Measurements from ENCODE around the gene TTLL3. TPM values are rescaled to one million over a fixed set of nuclear protein-coding genes. Genes with fewer than 3 reads are reported as not detected.

The TTLL3 gene
- polyA plus RNA-seq, 3 donors = 1.1 to 196 (median 1.8) TPM

GRCh38 chr3:9834520-9835380 is 24.7 kb downstream of the TTLL3 start:
- TF ChIP-seq CTCF (IDR thresholded peaks at IDR 0.05) = no peak
- H3K79me2 ChIP-seq (ENCODE audit: insufficient read depth, low read length) = no peaks in the 10 kb centered on the region
- peaks cover 55 to 76% of the 10 kb centered on the region in 2 donors for H3K36me3 Mint-ChIP-seq
- H3K4me3 Mint-ChIP-seq = no peak overlapping the region
- H4K20me1 ChIP-seq (ENCODE audit: insufficient read depth, low read length) = no peaks in the 10 kb centered on the region
- no peak overlapping the region for H3K27ac ChIP-seq (ENCODE audit: low read depth in 1 of 2, low read length in 2 of 2)
- H3K9ac ChIP-seq (ENCODE audit: insufficient read depth, low read length, poor library complexity, severe bottlenecking) = no peak overlapping the region
- H3K4me1 ChIP-seq (ENCODE audit: control insufficient read depth in 1 of 2, insufficient read depth in 2 of 2, low read length in 2 of 2) = peaks cover 11 to 14% of the 10 kb centered on the region in 2 donors
- peak overlapping the region in 5 of 7 donors; percentile 11 to 64 (median 56) for H3K27ac Mint-ChIP-seq
- no peak overlapping the region for H2AFZ ChIP-seq (ENCODE audit: insufficient read depth, low read depth, low read length, poor library complexity, severe bottlenecking)
- H3K4me1 Mint-ChIP-seq = peaks cover 13% of the 10 kb centered on the region
- no peak overlapping the region for H3K4me2 ChIP-seq (replicated peaks; ENCODE audit: extremely low read depth, low read length, poor library complexity, severe bottlenecking)
- intact Hi-C loops (cut with micrococcal nuclease) = no loop called here
- WGBS (ENCODE audit: insufficient coverage) = 94% methylated on average over 15 of the region's 18 CpGs
- H3K9me3 Mint-ChIP-seq = no peaks in the 10 kb centered on the region
- no peaks in the 10 kb centered on the region for H3K9me3 ChIP-seq (replicated peaks in 1 of 2; ENCODE audit: control insufficient read depth in 1 of 2, insufficient read depth in 1 of 2, low read length in 2 of 2)
- no peaks in the 10 kb centered on the region for H3K27me3 ChIP-seq (ENCODE audit: control insufficient read depth in 2 of 2, insufficient read depth in 2 of 2, low read length in 2 of 2)
- H3K4me3 ChIP-seq (replicated peaks in 1 of 3; ENCODE audit: low read depth in 2 of 3, low read length in 3 of 3) = no peak overlapping the region
- no peak for DNase-seq
- peaks cover 43 to 63% of the 10 kb centered on the region in 2 donors for H3K36me3 ChIP-seq (replicated peaks in 1 of 2; ENCODE audit: control insufficient read depth in 1 of 2, insufficient read depth in 2 of 2, low read length in 2 of 2)
- H3K27me3 Mint-ChIP-seq (ENCODE audit: low read depth in 3 of 3) = peaks cover 0 to 4% (median 2%) of the 10 kb centered on the region in 3 donors

- Histone ChIP-seq H3K4me1 (ENCODE audit: control insufficient read depth in 1 of 2, insufficient read depth in 2 of 2, low read length in 2 of 2) (peaks cover 17% of the 10 kb centered on the region in 2 donors), H3K9me3 (replicated peaks in 1 of 2; ENCODE audit: control insufficient read depth in 1 of 2, insufficient read depth in 1 of 2, low read length in 2 of 2) (no peaks in the 10 kb centered on the region), H3K4me3 (replicated peaks in 1 of 3; ENCODE audit: low read depth in 2 of 3, low read length in 3 of 3) (no peak overlapping the region), H3K27ac (ENCODE audit: low read depth in 1 of 2, low read length in 2 of 2) (peak overlapping the region in 1 of 2 donors; percentile 42), H3K4me2 (replicated peaks; ENCODE audit: extremely low read depth, low read length, poor library complexity, severe bottlenecking) (no peak overlapping the region), H3K9ac (ENCODE audit: insufficient read depth, low read length, poor library complexity, severe bottlenecking) (no peak overlapping the region), H2AFZ (ENCODE audit: insufficient read depth, low read depth, low read length, poor library complexity, severe bottlenecking) (no peak overlapping the region), H3K27me3 (ENCODE audit: control insufficient read depth in 2 of 2, insufficient read depth in 2 of 2, low read length in 2 of 2) (no peaks in the 10 kb centered on the region), H3K79me2 (ENCODE audit: insufficient read depth, low read length) (peaks cover 2% of the 10 kb centered on the region), H3K36me3 (replicated peaks in 1 of 2; ENCODE audit: control insufficient read depth in 1 of 2, insufficient read depth in 2 of 2, low read length in 2 of 2) (peaks cover 57 to 70% of the 10 kb centered on the region in 2 donors), H4K20me1 (ENCODE audit: insufficient read depth, low read length) (no peaks in the 10 kb centered on the region)
- no peak for TF ChIP-seq CTCF (IDR thresholded peaks at IDR 0.05)
- Mint-ChIP-seq H3K4me3 (peak overlapping the region in 1 of 2 donors; percentile 30), H3K27me3 (ENCODE audit: low read depth in 3 of 3) (peaks cover 0 to 6% (median 2%) of the 10 kb centered on the region in 3 donors), H3K4me1 (peaks cover 21% of the 10 kb centered on the region), H3K36me3 (peaks cover 67 to 75% of the 10 kb centered on the region in 2 donors), H3K9me3 (no peaks in the 10 kb centered on the region), H3K27ac (peak overlapping the region in 2 of 7 donors; percentile 63 to 73)
- WGBS (ENCODE audit: insufficient coverage) = 55% methylated on average over 6 of the region's 12 CpGs
- intact Hi-C loops (cut with micrococcal nuclease) = no loop called here
- peak in 2 of 3 donors; percentile 25 to 39 for DNase-seq
Observed at GRCh38 chr3:9837701-9838582, 27.9 kb downstream of the TTLL3 start.

All from CD14-positive monocyte (primary cell).